ENCODE measurements around the gene APLP2.

- TF ChIP-seq YY1 (IDR thresholded peaks at IDR 0.05; ENCODE audit: insufficient read depth, insufficient read length): no peak
- no peak for TF ChIP-seq ZNF274 (IDR thresholded peaks at IDR 0.05; ENCODE audit: low read depth, low read length)
- TF ChIP-seq SUZ12 (IDR thresholded peaks at IDR 0.05; ENCODE audit: extremely low read depth, insufficient read depth, insufficient read length): no peak
These were observed 81.5 kb downstream of the APLP2 start for GRCh38 chr11:130151196-130151595.
